8988T (cell line): ENCODE data around the gene YBX2.

Experiments
- DNase-seq: peaks from one replicate; pipeline ENCODE4 v3.0.0; 2011

The YBX2 gene

GRCh38 chr17:7295230-7296180 is 1.1 kb upstream of the YBX2 start:
- DNase-seq: peak; percentile 6

GRCh38 chr17:7293816-7294613 is 424 bp downstream of the YBX2 start:
- peak; percentile 17 for DNase-seq

- DNase-seq: peak; percentile 20
Measured at GRCh38 chr17:7293159-7293558, 1.3 kb downstream of the YBX2 start.

- DNase-seq: peak; percentile 25
Measured at GRCh38 chr17:7292729-7293128, 1.7 kb downstream of the YBX2 start.

- DNase-seq: peak; percentile 13
Measured at GRCh38 chr17:7292194-7292593, 2.2 kb downstream of the YBX2 start.

- no peak for DNase-seq
Measured at GRCh38 chr17:7290685-7291084, 3.8 kb downstream of the YBX2 start.

- DNase-seq: no peak
Measured at GRCh38 chr17:7290166-7290565, 4.3 kb downstream of the YBX2 start.

- DNase-seq: peak; percentile 9
Measured at GRCh38 chr17:7289256-7290032, 5.0 kb downstream of the YBX2 start.

- no peak for DNase-seq
Measured at GRCh38 chr17:7285679-7286078, 8.8 kb downstream of the YBX2 start.

GRCh38 chr17:7284911-7285310 is 9.5 kb downstream of the YBX2 start:
- peak; percentile 12 for DNase-seq

- DNase-seq: no peak
Measured at GRCh38 chr17:7283471-7284216, 10.8 kb downstream of the YBX2 start.

GRCh38 chr17:7282752-7283321 is 11.6 kb downstream of the YBX2 start:
- DNase-seq: peak; percentile 8

GRCh38 chr17:7281953-7282751 is 12.3 kb downstream of the YBX2 start:
- peak; percentile 6 for DNase-seq

- DNase-seq: peak; percentile 91
Measured at GRCh38 chr17:7281074-7281952, 13.1 kb downstream of the YBX2 start, which contains the start of gene SLC2A4. SLC2A4 (plus strand) TSS chr17:7281718; CDS start chr17:7281935, 217 bp downstream.

- no peak for DNase-seq
Measured at GRCh38 chr17:7280519-7281073, 13.8 kb downstream of the YBX2 start.

- no peak for DNase-seq
Measured at GRCh38 chr17:7279448-7279847, 15.0 kb downstream of the YBX2 start.

- DNase-seq: no peak
Measured at GRCh38 chr17:7266784-7267183, 27.7 kb downstream of the YBX2 start.

GRCh38 chr17:7263801-7264078 is 30.7 kb downstream of the YBX2 start:
- no peak for DNase-seq

GRCh38 chr17:7262935-7263800 is 31.3 kb downstream of the YBX2 start:
- no peak for DNase-seq
